ENCODE measurements around the gene APCDD1L.

DNA sequence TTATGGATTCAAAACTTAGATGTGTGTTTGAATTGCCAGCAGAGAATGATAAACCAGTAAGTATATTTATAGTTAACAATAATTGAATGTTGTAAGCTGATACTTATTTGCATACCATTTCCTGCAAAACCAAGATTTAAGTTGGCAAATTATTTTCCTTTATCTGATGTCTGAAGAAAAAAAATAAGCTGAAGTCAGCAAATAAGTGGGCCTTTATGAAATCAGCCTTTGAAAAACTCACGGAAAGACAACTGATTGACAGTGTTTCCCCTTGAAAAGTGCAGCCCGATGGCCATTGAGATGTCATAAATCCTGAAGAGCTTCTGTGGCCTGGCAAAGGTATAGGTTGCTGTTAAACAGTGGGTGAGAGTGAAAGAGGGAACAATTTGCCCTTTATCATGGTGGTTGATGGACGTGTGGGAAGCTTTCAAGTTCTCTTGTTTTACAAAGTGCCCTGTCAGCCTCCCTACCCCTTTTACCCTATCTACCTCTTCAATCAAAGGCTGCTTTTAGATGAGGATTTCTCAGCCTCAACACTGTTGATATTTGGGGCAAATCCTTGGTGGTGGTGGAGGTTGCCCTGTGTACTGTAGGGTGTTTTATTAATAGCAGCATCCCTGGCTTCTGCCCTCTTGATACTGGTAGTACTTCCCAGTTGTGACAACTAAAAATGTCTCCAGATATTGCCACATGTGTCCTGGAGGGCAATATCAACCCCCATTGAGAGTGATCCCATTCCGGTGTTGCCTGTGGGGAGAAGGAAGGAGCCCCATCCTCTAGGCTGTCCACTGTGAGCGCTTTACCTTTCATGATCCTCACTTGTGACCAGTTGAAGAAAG, 76.0 kb downstream of the APCDD1L start:
- no peak for TF ChIP-seq POLR2A (IDR thresholded peaks at IDR 0.05)
- TF ChIP-seq, protein P1, sequence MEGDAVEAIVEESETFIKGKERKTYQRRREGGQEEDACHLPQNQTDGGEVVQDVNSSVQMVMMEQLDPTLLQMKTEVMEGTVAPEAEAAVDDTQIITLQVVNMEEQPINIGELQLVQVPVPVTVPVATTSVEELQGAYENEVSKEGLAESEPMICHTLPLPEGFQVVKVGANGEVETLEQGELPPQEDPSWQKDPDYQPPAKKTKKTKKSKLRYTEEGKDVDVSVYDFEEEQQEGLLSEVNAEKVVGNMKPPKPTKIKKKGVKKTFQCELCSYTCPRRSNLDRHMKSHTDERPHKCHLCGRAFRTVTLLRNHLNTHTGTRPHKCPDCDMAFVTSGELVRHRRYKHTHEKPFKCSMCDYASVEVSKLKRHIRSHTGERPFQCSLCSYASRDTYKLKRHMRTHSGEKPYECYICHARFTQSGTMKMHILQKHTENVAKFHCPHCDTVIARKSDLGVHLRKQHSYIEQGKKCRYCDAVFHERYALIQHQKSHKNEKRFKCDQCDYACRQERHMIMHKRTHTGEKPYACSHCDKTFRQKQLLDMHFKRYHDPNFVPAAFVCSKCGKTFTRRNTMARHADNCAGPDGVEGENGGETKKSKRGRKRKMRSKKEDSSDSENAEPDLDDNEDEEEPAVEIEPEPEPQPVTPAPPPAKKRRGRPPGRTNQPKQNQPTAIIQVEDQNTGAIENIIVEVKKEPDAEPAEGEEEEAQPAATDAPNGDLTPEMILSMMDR (IDR thresholded peaks at IDR 0.05): no peak

Measured in upper lobe of left lung (tissue), 4 donors.